PC-3 (cell line): Measurements from ENCODE around the gene SLC27A4. TPM values are rescaled to one million over a fixed set of nuclear protein-coding genes. Genes with fewer than 3 reads are reported as not detected.

Experiments used
- ATAC-seq: fragments of 200-7000 bp; cut with Tn5 transposase; 2 replicates; pipeline ENCODE4 v1.9.1; 2020; ENCODE audit warnings: mild to moderate bottlenecking, moderate library complexity
- BruUV-seq: library from RNA; stranded (reverse); fragments of 400-500 nt; replicated peaks from 2 replicates; lab custom pipeline; 2021; lab: Mats Ljungman, UMichigan
- CTCF ChIA-PET: fragments of 300-600 bp; sonication (Branson Sonifier 250); formaldehyde crosslinking; loops from one replicate; lab custom pipeline; 2022; ENCODE audit warnings: antibody characterized with exemption; lab: Charles Lee
- POLR2A ChIA-PET: fragments of 300-600 bp; sonication (Branson Sonifier 250); formaldehyde crosslinking; loops from one replicate; lab custom pipeline; 2022; ENCODE audit warnings: antibody characterized with exemption; ENCODE audit not compliant: unreplicated experiment; lab: Charles Lee
- DNase-seq: peaks from one replicate; pipeline ENCODE4 v3.0.0-alpha.2; 2015
- H2AFZ ChIP-seq: fragments of 300-600 bp; sonication (generic); 2 replicates; pipeline ENCODE4 v1.6.0; 2016; ENCODE audit warnings: antibody characterized with exemption, low read length
- H3F3A ChIP-seq: fragments of 300-600 bp; sonication (generic); one replicate; pipeline ENCODE4 v1.6.0; 2017; ENCODE audit warnings: antibody characterized with exemption, low read length, control low read depth, mild to moderate bottlenecking; ENCODE audit not compliant: unreplicated experiment
- H3K27ac ChIP-seq: fragments of 300-600 bp; sonication (generic); 2 replicates; pipeline ENCODE4 v1.5.1; 2016; ENCODE audit warnings: mild to moderate bottlenecking, low read length
- H3K27me3 ChIP-seq: fragments of 300-600 bp; sonication (generic); 2 replicates; pipeline ENCODE4 v1.6.1; 2016; ENCODE audit warnings: low read length, mixed read lengths
- H3K36me3 ChIP-seq: fragments of 300-600 bp; sonication (generic); 2 replicates; pipeline ENCODE4 v1.6.1; 2016; ENCODE audit warnings: low read depth, mixed run types, low read length, mixed read lengths
- H3K4me1 ChIP-seq: fragments of 300-600 bp; sonication (generic); 2 replicates; pipeline ENCODE4 v1.5.1; 2016; ENCODE audit warnings: low read length; ENCODE audit not compliant: insufficient read depth
- H3K4me2 ChIP-seq: fragments of 300-600 bp; sonication (generic); 2 replicates; pipeline ENCODE4 v1.6.0; 2016; ENCODE audit warnings: low read length
- H3K4me3 ChIP-seq: fragments of 300-600 bp; sonication (generic); 2 replicates; pipeline ENCODE4 v1.5.1; 2016; ENCODE audit warnings: mild to moderate bottlenecking, low read length, mixed read lengths
- H3K79me2 ChIP-seq: fragments of 300-600 bp; sonication (generic); 2 replicates; pipeline ENCODE4 v1.6.1; 2017; ENCODE audit warnings: low read length, mixed read lengths
- H3K9ac ChIP-seq: fragments of 300-600 bp; sonication (generic); 2 replicates; pipeline ENCODE4 v1.6.0; 2016; ENCODE audit warnings: mild to moderate bottlenecking, low read length
- H3K9me2 ChIP-seq: fragments of 300-600 bp; sonication (generic); replicated peaks from 2 replicates; pipeline ENCODE4 v1.6.1; 2016; ENCODE audit warnings: mixed run types, low read length, mixed read lengths
- H3K9me3 ChIP-seq: fragments of 300-600 bp; sonication (generic); 2 replicates; pipeline ENCODE4 v1.6.1; 2016; ENCODE audit warnings: low read length, mixed read lengths
- H4K20me1 ChIP-seq: fragments of 300-600 bp; sonication (generic); 2 replicates; pipeline ENCODE4 v1.6.1; 2016; ENCODE audit warnings: low read length, mixed read lengths
- EZH2 ChIP-seq: fragments of 300-600 bp; sonication (generic); IDR thresholded peaks from one replicate; pipeline ENCODE4 v1.6.1; 2017; ENCODE audit warnings: antibody characterized with exemption, mild to moderate bottlenecking, low read length; ENCODE audit not compliant: unreplicated experiment
- EZH2phosphoT487 ChIP-seq: fragments of 300-600 bp; sonication (generic); IDR thresholded peaks from 2 replicates; pipeline ENCODE4 v1.6.1; 2018; ENCODE audit warnings: mild to moderate bottlenecking, antibody characterized with exemption, low read length, borderline replicate concordance
- intact Hi-C: fragments of 100-400 bp; cut with micrococcal nuclease; formaldehyde crosslinking; loops from 2 replicates; pipeline ENCODE4 v1.9.0; 2023
- total RNA-seq: library from RNA; depleted of rRNA; stranded (reverse); fragments of >200 nt; gene quantifications from 2 replicates; pipeline ENCODE4 v1.2.3, GENCODE V29; 2014
- TF ChIP-seq, protein P1 (sequence below): fragments of 300-600 bp; sonication (generic); conservative IDR thresholded peaks from 2 replicates; pipeline ENCODE4 v1.5.1; 2017; ENCODE audit warnings: antibody characterized with exemption, low read depth, mild to moderate bottlenecking, low read length

The SLC27A4 gene
- total RNA-seq, 1 experiment from 2014 or later = 39.1 TPM

DNA sequence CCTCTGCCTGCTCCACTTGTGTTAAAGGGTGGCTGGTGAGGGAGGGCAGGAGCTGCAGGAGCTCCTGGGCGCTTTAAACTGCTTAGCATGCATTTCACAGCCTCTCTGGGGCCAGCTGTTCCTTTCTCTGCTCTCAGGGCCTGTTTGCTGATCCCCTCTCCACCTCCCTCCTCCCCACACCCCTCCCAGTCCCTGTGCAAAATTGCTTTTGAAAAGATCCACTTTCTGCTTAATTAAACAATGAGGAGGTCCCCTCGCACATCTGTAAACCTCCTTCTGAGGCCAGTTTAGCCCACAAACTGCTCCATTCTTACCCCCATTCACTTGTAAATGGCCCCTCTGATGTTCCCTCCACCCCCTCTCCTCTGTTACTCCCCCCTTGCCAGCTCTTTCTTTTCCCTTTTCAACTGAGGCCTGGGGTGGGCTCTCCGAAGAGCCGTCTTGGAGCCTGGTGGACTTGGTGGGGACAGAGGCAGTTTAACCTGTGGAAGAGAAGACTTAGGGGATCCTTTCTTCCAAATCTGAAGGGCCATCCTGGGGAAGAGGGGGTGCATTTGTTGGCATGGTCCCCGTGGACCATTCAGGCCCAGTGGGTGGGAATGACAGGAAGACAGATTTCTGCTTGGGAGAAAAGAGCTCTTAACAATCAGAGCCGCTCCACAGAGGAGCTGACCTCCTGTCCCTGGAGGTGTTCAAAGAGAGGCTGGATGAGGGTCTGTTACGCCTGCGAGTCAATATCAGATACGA is 42.9 kb downstream of the SLC27A4 start:
- Histone ChIP-seq H3K27me3 (no peaks in the 10 kb centered on the region), H3K4me2 (no peak overlapping the region), H4K20me1 (no peaks in the 10 kb centered on the region), H3K9me3 (no peaks in the 10 kb centered on the region), H3K4me3 (no peak overlapping the region), H3K9me2 (no peaks in the 10 kb centered on the region), H3F3A (no peaks in the 10 kb centered on the region), H3K36me3 (peaks cover 2% of the 10 kb centered on the region; the same call in 1 of the 2 replicates), H3K4me1 (no peaks in the 10 kb centered on the region), H3K27ac (no peak overlapping the region), H2AFZ (no peak overlapping the region), H3K9ac (no peak overlapping the region), H3K79me2 (no peaks in the 10 kb centered on the region)
- intact Hi-C loops = no loop called here
- CTCF ChIA-PET = no interaction called here
- TF ChIP-seq EZH2 (no peak), EZH2phosphoT487 (no peak)
- TF ChIP-seq, protein P1, sequence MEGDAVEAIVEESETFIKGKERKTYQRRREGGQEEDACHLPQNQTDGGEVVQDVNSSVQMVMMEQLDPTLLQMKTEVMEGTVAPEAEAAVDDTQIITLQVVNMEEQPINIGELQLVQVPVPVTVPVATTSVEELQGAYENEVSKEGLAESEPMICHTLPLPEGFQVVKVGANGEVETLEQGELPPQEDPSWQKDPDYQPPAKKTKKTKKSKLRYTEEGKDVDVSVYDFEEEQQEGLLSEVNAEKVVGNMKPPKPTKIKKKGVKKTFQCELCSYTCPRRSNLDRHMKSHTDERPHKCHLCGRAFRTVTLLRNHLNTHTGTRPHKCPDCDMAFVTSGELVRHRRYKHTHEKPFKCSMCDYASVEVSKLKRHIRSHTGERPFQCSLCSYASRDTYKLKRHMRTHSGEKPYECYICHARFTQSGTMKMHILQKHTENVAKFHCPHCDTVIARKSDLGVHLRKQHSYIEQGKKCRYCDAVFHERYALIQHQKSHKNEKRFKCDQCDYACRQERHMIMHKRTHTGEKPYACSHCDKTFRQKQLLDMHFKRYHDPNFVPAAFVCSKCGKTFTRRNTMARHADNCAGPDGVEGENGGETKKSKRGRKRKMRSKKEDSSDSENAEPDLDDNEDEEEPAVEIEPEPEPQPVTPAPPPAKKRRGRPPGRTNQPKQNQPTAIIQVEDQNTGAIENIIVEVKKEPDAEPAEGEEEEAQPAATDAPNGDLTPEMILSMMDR = no peak
- ATAC-seq = no peak
- BruUV-seq = no TSS peak
- POLR2A ChIA-PET = no interaction called here
- no peak for DNase-seq

DNA sequence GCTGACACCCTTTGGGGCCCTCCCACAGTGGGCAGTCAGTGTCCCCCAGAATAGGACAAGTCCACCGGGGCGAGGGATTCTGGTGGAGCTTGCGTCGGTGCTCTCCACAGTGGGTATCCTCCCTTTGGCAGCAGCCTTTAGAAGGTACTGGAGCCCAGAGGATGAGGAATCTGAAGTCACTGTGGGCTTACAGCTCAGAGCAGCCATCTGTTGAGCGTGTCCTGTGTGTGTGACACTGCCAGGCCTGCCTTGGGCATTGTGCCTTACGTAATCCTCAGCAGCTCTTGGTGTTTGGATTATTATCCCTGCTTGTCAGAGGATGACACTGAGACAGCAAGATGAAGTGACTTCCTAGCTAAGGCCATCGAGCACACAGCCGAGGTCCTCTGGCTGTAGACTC is 43.5 kb downstream of the SLC27A4 start:
- H3K4me2 ChIP-seq = no peak overlapping the region

More for the DNA sequence above, 43.5 kb downstream of the SLC27A4 start:
- H2AFZ ChIP-seq = no peak overlapping the region
- DNase-seq = no peak
- no TSS peak for BruUV-seq
- H3K9me2 ChIP-seq = no peaks in the 10 kb centered on the region
- H3K27ac ChIP-seq = no peak overlapping the region
- no peaks in the 10 kb centered on the region for H4K20me1 ChIP-seq
- H3F3A ChIP-seq = no peaks in the 10 kb centered on the region
- H3K9me3 ChIP-seq = no peaks in the 10 kb centered on the region
- peaks cover 2% of the 10 kb centered on the region; the same call in 1 of the 2 replicates for H3K36me3 ChIP-seq
- no peaks in the 10 kb centered on the region for H3K4me1 ChIP-seq
- ChIA-PET POLR2A (no interaction called here), CTCF (no interaction called here)
- no peak for ATAC-seq
- H3K4me3 ChIP-seq = no peak overlapping the region
- no peak overlapping the region for H3K9ac ChIP-seq
- TF ChIP-seq EZH2 = no peak
- TF ChIP-seq, protein P1 = no peak
- no peak for TF ChIP-seq EZH2phosphoT487
- no peaks in the 10 kb centered on the region for H3K27me3 ChIP-seq
- H3K79me2 ChIP-seq = no peaks in the 10 kb centered on the region
- intact Hi-C loops = no loop called here
